HEK293 (cell line): ENCODE results near the gene EVL.

Experiments used
- CTCF ChIA-PET: fragments of 350-600 bp; formaldehyde crosslinking; extraction: SDS; loops from one replicate; lab custom pipeline; 2021; ENCODE audit warnings: antibody characterized with exemption; lab: Yijun Ruan, JAX
- POLR2A ChIA-PET: fragments of 300-600 bp; formaldehyde crosslinking; extraction: SDS; loops from one replicate; lab custom pipeline; 2020; ENCODE audit warnings: antibody characterized with exemption, inconsistent platforms; lab: Yijun Ruan, JAX
- H3K27ac ChIP-seq: fragments of 200-500 bp; sonication (Bioruptor generic); 2 replicates; pipeline ENCODE4 v1.5.1; 2014; ENCODE audit warnings: low read depth, low read length, control low read depth, inconsistent platforms; ENCODE audit errors: extremely low read depth
- H3K36me3 ChIP-seq, 2 experiments: fragments of 200-500 bp in 1 of 2; sonication (Bioruptor generic) in 1 of 2; 1 replicate in 1 of 2; 2 replicates in 1 of 2; pipeline ENCODE4 v1.5.1; 2014 to 2017; ENCODE audit warnings: inconsistent platforms in 2 of 2, low read length in 2 of 2; ENCODE audit not compliant: control insufficient read depth in 2 of 2, insufficient read depth in 1 of 2
- H3K4me1 ChIP-seq: fragments of 200-500 bp; sonication (Bioruptor generic); 2 replicates; pipeline ENCODE4 v1.5.1; 2014; ENCODE audit warnings: mild to moderate bottlenecking, low read length, inconsistent platforms; ENCODE audit not compliant: control insufficient read depth, insufficient read depth
- H3K4me3 ChIP-seq: 2 replicates; pipeline ENCODE4 v1.5.1; 2011; ENCODE audit warnings: low read depth, mild to moderate bottlenecking, control low read depth, low read length, moderate library complexity
- H3K9me3 ChIP-seq: fragments of 200-500 bp; sonication (Bioruptor generic); 2 replicates; pipeline ENCODE4 v1.5.1; 2014; ENCODE audit warnings: low read depth, low read length, inconsistent platforms; ENCODE audit not compliant: control insufficient read depth, insufficient read depth
- GLIS2 ChIP-seq: fragments of 450-650 bp; formaldehyde crosslinking; IDR thresholded peaks from 2 replicates; pipeline ENCODE4 v1.5.1; 2016; ENCODE audit warnings: missing biosample characterization, missing genetic modification characterization
- SCRT2 ChIP-seq: fragments of 450-650 bp; formaldehyde crosslinking; IDR thresholded peaks from 2 replicates; pipeline ENCODE4 v1.5.1; 2016; ENCODE audit warnings: missing biosample characterization, missing genetic modification characterization
- ZBTB48 ChIP-seq: fragments of 450-650 bp; formaldehyde crosslinking; IDR thresholded peaks from 2 replicates; pipeline ENCODE4 v1.5.1; 2016; ENCODE audit warnings: missing biosample characterization, missing genetic modification characterization
- ZBTB7A ChIP-seq: fragments of 450-650 bp; formaldehyde crosslinking; IDR thresholded peaks from 2 replicates; pipeline ENCODE4 v1.5.1; 2016; ENCODE audit warnings: low read depth, missing biosample characterization, missing genetic modification characterization
- ZNF121 ChIP-seq: fragments of 450-650 bp; formaldehyde crosslinking; IDR thresholded peaks from 2 replicates; pipeline ENCODE4 v1.5.1; 2016; ENCODE audit warnings: missing biosample characterization, missing genetic modification characterization
- ZNF132 ChIP-seq: fragments of 450-650 bp; formaldehyde crosslinking; IDR thresholded peaks from 2 replicates; pipeline ENCODE4 v1.5.1; 2017; ENCODE audit warnings: missing biosample characterization, missing genetic modification characterization, borderline replicate concordance
- ZNF16 ChIP-seq: fragments of 450-650 bp; formaldehyde crosslinking; IDR thresholded peaks from 2 replicates; pipeline ENCODE4 v1.5.1; 2016; ENCODE audit warnings: low read depth, missing biosample characterization, missing genetic modification characterization
- ZNF174 ChIP-seq: fragments of 450-650 bp; formaldehyde crosslinking; IDR thresholded peaks from 2 replicates; pipeline ENCODE4 v1.5.0; 2017; ENCODE audit warnings: missing biosample characterization, mild to moderate bottlenecking, missing genetic modification characterization
- ZNF239 ChIP-seq: fragments of 450-650 bp; formaldehyde crosslinking; IDR thresholded peaks from 2 replicates; pipeline ENCODE4 v1.5.1; 2016; ENCODE audit warnings: missing biosample characterization, missing genetic modification characterization
- ZNF335 ChIP-seq: fragments of 450-650 bp; formaldehyde crosslinking; conservative IDR thresholded peaks from 2 replicates; pipeline ENCODE4 v1.5.1; 2016; ENCODE audit warnings: missing biosample characterization, missing genetic modification characterization
- ZNF394 ChIP-seq: fragments of 450-650 bp; formaldehyde crosslinking; IDR thresholded peaks from 2 replicates; pipeline ENCODE4 v1.5.1; 2016; ENCODE audit warnings: missing biosample characterization, missing genetic modification characterization, mild to moderate bottlenecking, moderate library complexity, borderline replicate concordance
- ZNF610 ChIP-seq: fragments of 450-650 bp; formaldehyde crosslinking; IDR thresholded peaks from 2 replicates; pipeline ENCODE4 v1.5.1; 2016; ENCODE audit warnings: missing biosample characterization, missing genetic modification characterization, borderline replicate concordance
- ZNF654 ChIP-seq: fragments of 450-650 bp; formaldehyde crosslinking; IDR thresholded peaks from 2 replicates; pipeline ENCODE4 v1.5.1; 2016; ENCODE audit warnings: low read depth, missing biosample characterization, missing genetic modification characterization
- ZNF707 ChIP-seq: fragments of 450-650 bp; formaldehyde crosslinking; IDR thresholded peaks from 2 replicates; pipeline ENCODE4 v1.5.1; 2016; ENCODE audit warnings: missing biosample characterization, missing genetic modification characterization
- ZNF830 ChIP-seq: fragments of 450-650 bp; IDR thresholded peaks from 2 replicates; pipeline ENCODE4 v1.5.0; 2018; ENCODE audit warnings: missing biosample characterization, missing genetic modification characterization, low read depth, mild to moderate bottlenecking, moderate library complexity
- ZSCAN16 ChIP-seq: fragments of 450-650 bp; formaldehyde crosslinking; IDR thresholded peaks from 2 replicates; pipeline ENCODE4 v1.5.1; 2016; ENCODE audit warnings: missing biosample characterization, missing genetic modification characterization
- TF ChIP-seq, protein P1 (sequence below): fragments of 450-650 bp; formaldehyde crosslinking; IDR thresholded peaks from 2 replicates; pipeline ENCODE4 v1.5.1; 2016; ENCODE audit warnings: missing biosample characterization, missing genetic modification characterization
- TF ChIP-seq, protein P2 (sequence below): fragments of 450-650 bp; formaldehyde crosslinking; IDR thresholded peaks from 2 replicates; pipeline ENCODE4 v1.5.1; 2016; ENCODE audit warnings: missing biosample characterization, missing genetic modification characterization
- TF ChIP-seq, protein P3 (sequence below): fragments of 450-650 bp; formaldehyde crosslinking; IDR thresholded peaks from 2 replicates; pipeline ENCODE4 v1.5.1; 2016; ENCODE audit warnings: missing biosample characterization, missing genetic modification characterization

EVL gene

DNA sequence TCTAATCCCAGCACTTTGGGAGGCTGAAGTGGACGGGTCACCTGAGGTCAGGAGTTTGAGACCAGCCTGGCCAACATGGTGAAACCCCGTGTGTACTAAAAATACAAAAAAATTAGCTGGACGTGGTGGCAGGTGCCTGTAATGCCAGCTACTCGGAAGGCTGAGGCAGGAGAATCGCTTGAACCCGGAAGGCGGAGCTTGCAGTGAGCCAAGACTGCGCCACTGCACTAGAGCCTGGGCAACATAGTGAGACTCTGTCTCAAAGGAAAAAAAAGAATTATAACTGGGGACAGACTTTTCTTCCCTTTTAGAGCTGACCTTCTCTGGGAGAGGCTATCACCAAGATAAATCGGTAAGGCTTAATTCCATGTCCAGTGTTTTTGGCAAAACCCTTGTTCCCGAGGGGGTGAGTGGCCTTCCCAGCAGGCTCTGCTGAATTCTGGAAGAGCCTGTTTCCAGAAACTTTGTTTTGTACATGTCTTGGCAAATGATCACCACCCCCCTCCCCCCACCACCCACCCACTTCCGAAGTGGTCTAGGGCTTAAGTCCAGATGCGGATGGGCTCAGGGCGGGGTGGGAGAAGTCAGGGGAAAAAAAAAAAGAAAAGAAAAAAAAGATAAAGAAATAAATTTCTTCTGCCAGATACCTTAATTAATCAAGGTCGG lies 126.5 kb downstream of the EVL start:
- TF ChIP-seq ZNF121 (tag by site-specific recombination), result peak; percentile 57
- no peak for TF ChIP-seq ZNF174 (tag by site-specific recombination)
- Histone ChIP-seq H3K4me3 (no peak overlapping the region), H3K36me3 (no peaks in the 10 kb centered on the region), H3K27ac (peak overlapping the region; percentile 82), H3K4me1 (peaks cover 8% of the 10 kb centered on the region), H3K9me3 (no peaks in the 10 kb centered on the region)
- ChIA-PET CTCF (interaction anchor here (0.6 to 3.1 kb wide), 12 partner anchors 8 to 209 kb away, joined by 3 to 21 read pairs (median 6); no protein-coding TSS in a partner anchor), POLR2A (interaction anchor here (2.3 kb wide), 1 partner anchor 21 kb away, joined by 5 read pairs; no protein-coding TSS in a partner anchor)

DNA sequence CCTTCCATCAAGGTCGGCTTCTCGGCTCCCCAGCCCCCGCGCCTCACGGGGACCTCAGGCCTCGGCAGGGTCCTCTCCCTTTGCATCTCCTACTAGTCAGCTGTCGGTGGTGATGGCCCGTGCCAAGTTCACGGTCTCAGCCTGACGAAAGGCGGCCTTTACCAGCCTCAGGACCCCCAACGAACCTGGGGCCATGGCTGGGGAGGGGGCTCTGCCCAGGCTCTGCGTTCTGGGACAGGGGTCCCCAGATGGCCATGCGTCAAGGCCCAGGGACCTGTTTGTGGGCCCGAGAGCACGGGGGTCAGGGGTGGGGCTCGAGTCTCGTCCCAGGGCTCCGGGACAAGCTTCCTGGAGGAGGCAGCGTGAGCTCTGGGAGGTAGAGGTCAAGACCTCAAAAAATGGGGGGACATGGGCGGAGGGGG lies 127.0 kb downstream of the EVL start:
- POLR2A ChIA-PET, result interaction anchor here (1.2 to 2.3 kb wide), 3 partner anchors 21 to 29 kb away, joined by 3 to 10 read pairs (median 5); no protein-coding TSS in a partner anchor
- CTCF ChIA-PET, result interaction anchor here (0.5 to 3.1 kb wide), 27 partner anchors 8 to 494 kb away, joined by 3 to 32 read pairs (median 5); no protein-coding TSS in a partner anchor
- peak overlapping the region; percentile 82 for H3K27ac ChIP-seq
- peak overlapping the region; percentile 38 for H3K4me3 ChIP-seq
- TF ChIP-seq ZNF830 (no peak), ZNF239 (no peak), ZBTB48 (tag by site-specific recombination) (peak; percentile 16; the same call in 1 of the 2 replicates), ZNF16 (tag by site-specific recombination) (no peak), GLIS2 (peak; percentile 10; the same call in 1 of the 2 replicates), ZBTB7A (tag by site-specific recombination) (no peak), ZSCAN16 (tag by site-specific recombination) (no peak), ZNF335 (peak; percentile 61; the same call in 1 of the 2 replicates), ZNF394 (tag by site-specific recombination) (no peak), ZNF654 (tag by site-specific recombination) (no peak), ZNF707 (tag by site-specific recombination) (no peak), ZNF610 (tag by site-specific recombination) (no peak), ZNF132 (tag by site-specific recombination) (no peak), SCRT2 (tag by site-specific recombination) (0 out of 2 replicates have a peak, but pooled peaks have one; percentile 29)
- TF ChIP-seq, protein P1, sequence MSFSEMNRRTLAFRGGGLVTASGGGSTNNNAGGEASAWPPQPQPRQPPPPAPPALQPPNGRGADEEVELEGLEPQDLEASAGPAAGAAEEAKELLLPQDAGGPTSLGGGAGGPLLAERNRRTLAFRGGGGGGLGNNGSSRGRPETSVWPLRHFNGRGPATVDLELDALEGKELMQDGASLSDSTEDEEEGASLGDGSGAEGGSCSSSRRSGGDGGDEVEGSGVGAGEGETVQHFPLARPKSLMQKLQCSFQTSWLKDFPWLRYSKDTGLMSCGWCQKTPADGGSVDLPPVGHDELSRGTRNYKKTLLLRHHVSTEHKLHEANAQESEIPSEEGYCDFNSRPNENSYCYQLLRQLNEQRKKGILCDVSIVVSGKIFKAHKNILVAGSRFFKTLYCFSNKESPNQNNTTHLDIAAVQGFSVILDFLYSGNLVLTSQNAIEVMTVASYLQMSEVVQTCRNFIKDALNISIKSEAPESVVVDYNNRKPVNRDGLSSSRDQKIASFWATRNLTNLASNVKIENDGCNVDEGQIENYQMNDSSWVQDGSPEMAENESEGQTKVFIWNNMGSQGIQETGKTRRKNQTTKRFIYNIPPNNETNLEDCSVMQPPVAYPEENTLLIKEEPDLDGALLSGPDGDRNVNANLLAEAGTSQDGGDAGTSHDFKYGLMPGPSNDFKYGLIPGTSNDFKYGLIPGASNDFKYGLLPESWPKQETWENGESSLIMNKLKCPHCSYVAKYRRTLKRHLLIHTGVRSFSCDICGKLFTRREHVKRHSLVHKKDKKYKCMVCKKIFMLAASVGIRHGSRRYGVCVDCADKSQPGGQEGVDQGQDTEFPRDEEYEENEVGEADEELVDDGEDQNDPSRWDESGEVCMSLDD (tag by site-specific recombination), result peak; percentile 79; the same call in 1 of the 2 replicates
- TF ChIP-seq, protein P2, sequence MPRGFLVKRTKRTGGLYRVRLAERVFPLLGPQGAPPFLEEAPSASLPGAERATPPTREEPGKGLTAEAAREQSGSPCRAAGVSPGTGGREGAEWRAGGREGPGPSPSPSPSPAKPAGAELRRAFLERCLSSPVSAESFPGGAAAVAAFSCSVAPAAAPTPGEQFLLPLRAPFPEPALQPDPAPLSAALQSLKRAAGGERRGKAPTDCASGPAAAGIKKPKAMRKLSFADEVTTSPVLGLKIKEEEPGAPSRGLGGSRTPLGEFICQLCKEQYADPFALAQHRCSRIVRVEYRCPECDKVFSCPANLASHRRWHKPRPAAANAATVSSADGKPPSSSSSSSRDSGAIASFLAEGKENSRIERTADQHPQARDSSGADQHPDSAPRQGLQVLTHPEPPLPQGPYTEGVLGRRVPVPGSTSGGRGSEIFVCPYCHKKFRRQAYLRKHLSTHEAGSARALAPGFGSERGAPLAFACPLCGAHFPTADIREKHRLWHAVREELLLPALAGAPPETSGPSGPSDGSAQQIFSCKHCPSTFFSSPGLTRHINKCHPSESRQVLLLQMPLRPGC, result no peak
- TF ChIP-seq, protein P3, sequence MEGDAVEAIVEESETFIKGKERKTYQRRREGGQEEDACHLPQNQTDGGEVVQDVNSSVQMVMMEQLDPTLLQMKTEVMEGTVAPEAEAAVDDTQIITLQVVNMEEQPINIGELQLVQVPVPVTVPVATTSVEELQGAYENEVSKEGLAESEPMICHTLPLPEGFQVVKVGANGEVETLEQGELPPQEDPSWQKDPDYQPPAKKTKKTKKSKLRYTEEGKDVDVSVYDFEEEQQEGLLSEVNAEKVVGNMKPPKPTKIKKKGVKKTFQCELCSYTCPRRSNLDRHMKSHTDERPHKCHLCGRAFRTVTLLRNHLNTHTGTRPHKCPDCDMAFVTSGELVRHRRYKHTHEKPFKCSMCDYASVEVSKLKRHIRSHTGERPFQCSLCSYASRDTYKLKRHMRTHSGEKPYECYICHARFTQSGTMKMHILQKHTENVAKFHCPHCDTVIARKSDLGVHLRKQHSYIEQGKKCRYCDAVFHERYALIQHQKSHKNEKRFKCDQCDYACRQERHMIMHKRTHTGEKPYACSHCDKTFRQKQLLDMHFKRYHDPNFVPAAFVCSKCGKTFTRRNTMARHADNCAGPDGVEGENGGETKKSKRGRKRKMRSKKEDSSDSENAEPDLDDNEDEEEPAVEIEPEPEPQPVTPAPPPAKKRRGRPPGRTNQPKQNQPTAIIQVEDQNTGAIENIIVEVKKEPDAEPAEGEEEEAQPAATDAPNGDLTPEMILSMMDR (tag by site-specific recombination), result no peak
- H3K4me1 ChIP-seq, result peaks cover 8% of the 10 kb centered on the region
- H3K9me3 ChIP-seq, result no peaks in the 10 kb centered on the region
- H3K36me3 ChIP-seq, result no peaks in the 10 kb centered on the region
